HG02798 (cell line): ENCODE data around the gene MDN1.
"Not testable (repeated sequence)": the region's sequence is repeated elsewhere in the genome, so short reads cannot be mapped to it uniquely, and the experiment has no call there.

ENCODE experiments used
- ATAC-seq: cut with Tn5 transposase; IDR thresholded peaks from one replicate; pipeline ENCODE4 v1.9.1; 2021; ENCODE audit warnings: mild to moderate bottlenecking; ENCODE audit not compliant: unreplicated experiment, poor library complexity

The MDN1 gene

GRCh38 chr6:89828475-89828987, 8.9 kb upstream of the MDN1 start:
- ATAC-seq, result not testable (repeated sequence)

- no peak for ATAC-seq
Measured at GRCh38 chr6:89826029-89826528, 6.5 kb upstream of the MDN1 start.

GRCh38 chr6:89818977-89819335, 638 bp downstream of the MDN1 start:
- ATAC-seq, result peak; percentile 13

GRCh38 chr6:89817481-89817880, 2.1 kb downstream of the MDN1 start:
- ATAC-seq, result no peak

- not testable (repeated sequence) for ATAC-seq
Measured at GRCh38 chr6:89813422-89813821, 6.2 kb downstream of the MDN1 start.

GRCh38 chr6:89807581-89807980, 12.0 kb downstream of the MDN1 start:
- ATAC-seq, result no peak

- ATAC-seq, result no peak
Measured at GRCh38 chr6:89805814-89806371, 13.7 kb downstream of the MDN1 start.

GRCh38 chr6:89803271-89803670, 16.3 kb downstream of the MDN1 start:
- no peak for ATAC-seq

GRCh38 chr6:89799756-89800155, 19.8 kb downstream of the MDN1 start:
- ATAC-seq, result no peak

GRCh38 chr6:89799096-89799495, 20.5 kb downstream of the MDN1 start:
- no peak for ATAC-seq

- no peak for ATAC-seq
Measured at GRCh38 chr6:89797317-89797716, 22.3 kb downstream of the MDN1 start.

GRCh38 chr6:89794324-89794723, 25.3 kb downstream of the MDN1 start:
- ATAC-seq, result no peak

- ATAC-seq, result no peak
Measured at GRCh38 chr6:89793586-89793985, 26.0 kb downstream of the MDN1 start.

- peak; percentile 80 for ATAC-seq
Measured at GRCh38 chr6:89792881-89793280, 26.7 kb downstream of the MDN1 start.

GRCh38 chr6:89790403-89790802, 29.2 kb downstream of the MDN1 start:
- ATAC-seq, result no peak

- no peak for ATAC-seq
Measured at GRCh38 chr6:89789980-89790379, 29.6 kb downstream of the MDN1 start.

- no peak for ATAC-seq
Measured at GRCh38 chr6:89787660-89788328, 31.8 kb downstream of the MDN1 start.

GRCh38 chr6:89786970-89787369, 32.6 kb downstream of the MDN1 start:
- ATAC-seq, result no peak

GRCh38 chr6:89784838-89785237, 34.8 kb downstream of the MDN1 start:
- ATAC-seq, result no peak

- ATAC-seq, result not testable (repeated sequence)
Measured at GRCh38 chr6:89783293-89783692, 36.3 kb downstream of the MDN1 start.

GRCh38 chr6:89782222-89782621, 37.4 kb downstream of the MDN1 start:
- no peak for ATAC-seq
